GM11168 (cell line): ENCODE measurements around the gene S100A6.

Experiments
- in situ Hi-C: fragments of 300-500 bp; cut with MboI; formaldehyde crosslinking; loops from one replicate; pipeline ENCODE4 v1.12.0; 2022; ENCODE audit warnings: low sequenced_read_pairs; ENCODE audit not compliant: unreplicated experiment

Gene S100A6

GRCh38 chr1:153565529-153566374, 30.0 kb upstream of the S100A6 start, which contains the start of gene S100A2:
S100A2 (minus strand) TSS chr1:153565844; CDS start chr1:153563877, 1,967 bp downstream.
- in situ Hi-C loops = no loop called here

GRCh38 chr1:153563991-153564390, 28.2 kb upstream of the S100A6 start:
- in situ Hi-C loops = loop anchor here (5.0 kb wide), 1 partner anchor 57 kb away; no protein-coding TSS in a partner anchor

GRCh38 chr1:153563483-153563901, 27.7 kb upstream of the S100A6 start:
- in situ Hi-C loops = loop anchor here (5.0 kb wide), 1 partner anchor 56 kb away; no protein-coding TSS in a partner anchor

- in situ Hi-C loops = loop anchor here (5.0 kb wide), 1 partner anchor 55 kb away; no protein-coding TSS in a partner anchor
These were observed 26.2 kb upstream of the S100A6 start for GRCh38 chr1:153562021-153562420.

- in situ Hi-C loops = loop anchor here (5.0 kb wide), 1 partner anchor 54 kb away; no protein-coding TSS in a partner anchor
These were observed 25.7 kb upstream of the S100A6 start for GRCh38 chr1:153561466-153561985.

GRCh38 chr1:153560771-153561465, 25.1 kb upstream of the S100A6 start:
- in situ Hi-C loops = loop anchor here (5.0 kb wide), 1 partner anchor 54 kb away; no protein-coding TSS in a partner anchor

GRCh38 chr1:153560241-153560640, 24.4 kb upstream of the S100A6 start:
- in situ Hi-C loops = loop anchor here (5.0 kb wide), 1 partner anchor 53 kb away; no protein-coding TSS in a partner anchor

GRCh38 chr1:153557877-153558276, 22.1 kb upstream of the S100A6 start:
- in situ Hi-C loops = no loop called here

GRCh38 chr1:153556348-153556747, 20.6 kb upstream of the S100A6 start:
- in situ Hi-C loops = no loop called here

GRCh38 chr1:153553830-153554541, 18.2 kb upstream of the S100A6 start:
- in situ Hi-C loops = no loop called here

- in situ Hi-C loops = no loop called here
These were observed 17.3 kb upstream of the S100A6 start for GRCh38 chr1:153553096-153553495.

- in situ Hi-C loops = no loop called here
These were observed 16.5 kb upstream of the S100A6 start for GRCh38 chr1:153552335-153552734.

GRCh38 chr1:153550827-153551500, 15.2 kb upstream of the S100A6 start:
- in situ Hi-C loops = no loop called here

- in situ Hi-C loops = no loop called here
These were observed 14.6 kb upstream of the S100A6 start for GRCh38 chr1:153550398-153550758.

GRCh38 chr1:153549741-153550397, 14.1 kb upstream of the S100A6 start:
- in situ Hi-C loops = no loop called here

- in situ Hi-C loops = no loop called here
These were observed 13.2 kb upstream of the S100A6 start, which contains the start of gene S100A3 for GRCh38 chr1:153548722-153549688. S100A3 (minus strand) TSS chr1:153549258; CDS start chr1:153548485, 773 bp downstream.

- in situ Hi-C loops = no loop called here
These were observed 12.1 kb upstream of the S100A6 start for GRCh38 chr1:153547560-153548551.
